ENCODE data around the gene UBD.

DNA sequence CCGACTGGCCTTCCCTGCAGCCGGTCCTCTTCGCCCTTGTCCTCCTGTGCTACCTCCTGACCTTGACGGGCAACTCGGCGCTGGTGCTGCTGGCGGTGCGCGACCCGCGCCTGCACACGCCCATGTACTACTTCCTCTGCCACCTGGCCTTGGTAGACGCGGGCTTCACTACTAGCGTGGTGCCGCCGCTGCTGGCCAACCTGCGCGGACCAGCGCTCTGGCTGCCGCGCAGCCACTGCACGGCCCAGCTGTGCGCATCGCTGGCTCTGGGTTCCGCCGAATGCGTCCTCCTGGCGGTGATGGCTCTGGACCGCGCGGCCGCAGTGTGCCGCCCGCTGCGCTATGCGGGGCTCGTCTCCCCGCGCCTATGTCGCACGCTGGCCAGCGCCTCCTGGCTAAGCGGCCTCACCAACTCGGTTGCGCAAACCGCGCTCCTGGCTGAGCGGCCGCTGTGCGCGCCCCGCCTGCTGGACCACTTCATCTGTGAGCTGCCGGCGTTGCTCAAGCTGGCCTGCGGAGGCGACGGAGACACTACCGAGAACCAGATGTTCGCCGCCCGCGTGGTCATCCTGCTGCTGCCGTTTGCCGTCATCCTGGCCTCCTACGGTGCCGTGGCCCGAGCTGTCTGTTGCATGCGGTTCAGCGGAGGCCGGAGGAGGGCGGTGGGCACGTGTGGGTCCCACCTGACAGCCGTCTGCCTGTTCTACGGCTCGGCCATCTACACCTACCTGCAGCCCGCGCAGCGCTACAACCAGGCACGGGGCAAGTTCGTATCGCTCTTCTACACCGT is 6.1 kb downstream of the UBD start:
- TF ChIP-seq, protein P1, sequence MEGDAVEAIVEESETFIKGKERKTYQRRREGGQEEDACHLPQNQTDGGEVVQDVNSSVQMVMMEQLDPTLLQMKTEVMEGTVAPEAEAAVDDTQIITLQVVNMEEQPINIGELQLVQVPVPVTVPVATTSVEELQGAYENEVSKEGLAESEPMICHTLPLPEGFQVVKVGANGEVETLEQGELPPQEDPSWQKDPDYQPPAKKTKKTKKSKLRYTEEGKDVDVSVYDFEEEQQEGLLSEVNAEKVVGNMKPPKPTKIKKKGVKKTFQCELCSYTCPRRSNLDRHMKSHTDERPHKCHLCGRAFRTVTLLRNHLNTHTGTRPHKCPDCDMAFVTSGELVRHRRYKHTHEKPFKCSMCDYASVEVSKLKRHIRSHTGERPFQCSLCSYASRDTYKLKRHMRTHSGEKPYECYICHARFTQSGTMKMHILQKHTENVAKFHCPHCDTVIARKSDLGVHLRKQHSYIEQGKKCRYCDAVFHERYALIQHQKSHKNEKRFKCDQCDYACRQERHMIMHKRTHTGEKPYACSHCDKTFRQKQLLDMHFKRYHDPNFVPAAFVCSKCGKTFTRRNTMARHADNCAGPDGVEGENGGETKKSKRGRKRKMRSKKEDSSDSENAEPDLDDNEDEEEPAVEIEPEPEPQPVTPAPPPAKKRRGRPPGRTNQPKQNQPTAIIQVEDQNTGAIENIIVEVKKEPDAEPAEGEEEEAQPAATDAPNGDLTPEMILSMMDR (IDR thresholded peaks at IDR 0.05; ENCODE audit: poor library complexity), result peak; percentile 35
- TF ChIP-seq EZH2phosphoT487 (IDR thresholded peaks at IDR 0.05; ENCODE audit: low read depth, severe bottlenecking, unreplicated experiment), result no peak

Data from hepatocyte (in vitro differentiated cells).